NCI-H748 treated with DMSO at 0.1 percent for 48 hours (cell line): ENCODE measurements around the gene EME2.
"Not testable (repeated sequence)": the region's sequence is repeated elsewhere in the genome, so short reads cannot be mapped to it uniquely, and the experiment has no call there.

Experiments
- DNase-seq: peaks from one replicate; lab custom pipeline; 2025; lab: John Stamatoyannopoulos, UW

Gene EME2

GRCh38 chr16:1772362-1772907 is at the start of gene EME2:
EME2 (plus strand) TSS chr16:1772810; CDS start chr16:1773228, 418 bp downstream.
- DNase-seq: no peak

- DNase-seq: no peak
These were observed 49.0 kb upstream of the EME2 start for GRCh38 chr16:1723450-1724147.

- DNase-seq: no peak
These were observed 48.1 kb upstream of the EME2 start for GRCh38 chr16:1724491-1724890.

- no peak for DNase-seq
These were observed 45.7 kb upstream of the EME2 start for GRCh38 chr16:1726661-1727502.

- no peak for DNase-seq
These were observed 44.7 kb upstream of the EME2 start for GRCh38 chr16:1727651-1728624.

- DNase-seq: no peak
These were observed 43.6 kb upstream of the EME2 start for GRCh38 chr16:1729026-1729425.

GRCh38 chr16:1729445-1729844 is 43.2 kb upstream of the EME2 start:
- no peak for DNase-seq

- DNase-seq: no peak
These were observed 41.5 kb upstream of the EME2 start for GRCh38 chr16:1731073-1731472.

GRCh38 chr16:1731603-1732002 is 41.0 kb upstream of the EME2 start:
- DNase-seq: no peak

- no peak for DNase-seq
These were observed 40.5 kb upstream of the EME2 start for GRCh38 chr16:1732071-1732470.

- DNase-seq: not testable (repeated sequence)
These were observed 40.0 kb upstream of the EME2 start for GRCh38 chr16:1732551-1732987.

- no peak for DNase-seq
These were observed 38.5 kb upstream of the EME2 start for GRCh38 chr16:1734123-1734522.

- DNase-seq: no peak
These were observed 37.8 kb upstream of the EME2 start for GRCh38 chr16:1734816-1735215.

- DNase-seq: no peak
These were observed 32.4 kb upstream of the EME2 start for GRCh38 chr16:1740234-1740633.

GRCh38 chr16:1740781-1741490 is 31.7 kb upstream of the EME2 start:
- no peak for DNase-seq

GRCh38 chr16:1741553-1742165 is 31.0 kb upstream of the EME2 start:
- no peak for DNase-seq

- DNase-seq: no peak
These were observed 29.0 kb upstream of the EME2 start for GRCh38 chr16:1743376-1744337.

- DNase-seq: no peak
These were observed 28.2 kb upstream of the EME2 start for GRCh38 chr16:1744338-1744840.

- DNase-seq: no peak
These were observed 27.3 kb upstream of the EME2 start for GRCh38 chr16:1745181-1745899.
